ENCODE results near the gene PLEKHA5. TPM values are rescaled to one million over a fixed set of nuclear protein-coding genes. Genes with fewer than 3 reads are reported as not detected.

Gene PLEKHA5
- polyA plus RNA-seq, 1 donor (not counting 4 experiments of a cell fraction or from before 2014, with no cell fraction given) = 21.7 TPM

DNA sequence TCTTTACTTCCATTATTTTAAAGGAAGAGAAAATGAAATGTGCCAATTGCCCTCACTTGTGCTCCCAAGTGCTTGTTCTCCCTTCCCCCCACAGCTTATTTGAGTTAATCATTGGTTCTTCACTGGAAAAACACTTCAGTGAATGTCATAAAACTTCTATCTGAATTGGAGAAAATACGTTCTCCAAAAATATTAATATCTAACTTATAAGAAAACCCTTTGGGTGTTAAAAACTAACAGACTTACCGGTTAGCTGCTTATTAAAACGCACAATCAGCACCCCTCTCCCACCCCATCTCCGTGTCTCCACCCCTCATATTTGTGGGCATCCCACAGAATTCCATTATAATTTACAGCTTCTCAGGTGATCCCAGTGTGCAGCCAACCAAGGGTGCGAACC lies 31.7 kb downstream of the PLEKHA5 start:
- H3K79me2 ChIP-seq (ENCODE audit: control insufficient read depth, insufficient read depth, low read length) = peaks cover 47% of the 10 kb centered on the region
- H2AFZ ChIP-seq (ENCODE audit: control insufficient read depth, low read length) = no peak overlapping the region
- no peaks in the 10 kb centered on the region for H3K9me1 ChIP-seq (ENCODE audit: control insufficient read depth, extremely low read depth, insufficient read depth, low read length)
- FAIRE-seq (no peak), DNase-seq (ENCODE audit: low read depth, low spot score) (no peak)
- no peak overlapping the region for H3K27ac ChIP-seq (ENCODE audit: control insufficient read depth, insufficient read depth, low read length)
- dilution Hi-C loops (cut with MboI; ENCODE audit: extremely low pct_ligation_motif_present, low sequenced_read_pairs) = no loop called here
- no peaks in the 10 kb centered on the region for H3K27me3 ChIP-seq (ENCODE audit: control insufficient read depth, extremely low read depth, insufficient read depth, low read length)
- no peaks in the 10 kb centered on the region for H3K9me3 ChIP-seq (ENCODE audit: control insufficient read depth, low read depth, low read length)
- H3K4me3 ChIP-seq (ENCODE audit: control insufficient read depth in 2 of 3, extremely low read depth in 1 of 3, insufficient read depth in 2 of 3, low read depth in 1 of 3, low read length in 3 of 3) = no peak overlapping the region
- H3K4me1 ChIP-seq (ENCODE audit: control insufficient read depth, extremely low read depth, insufficient read depth, low read length) = peaks cover 18% of the 10 kb centered on the region
- H3K36me3 ChIP-seq (ENCODE audit: control insufficient read depth in 2 of 2, extremely low read depth in 1 of 2, insufficient read depth in 2 of 2, low read length in 2 of 2) = no peaks in the 10 kb centered on the region
- TF ChIP-seq EZH2 (IDR thresholded peaks at IDR 0.05; ENCODE audit: low read length) = no peak
- TF ChIP-seq CTCF (optimal IDR thresholded peaks at IDR 0.05 in 1 of 3, IDR thresholded peaks at IDR 0.05 in 1 of 3, conservative IDR thresholded peaks at IDR 0.05 in 1 of 3; ENCODE audit: extremely low read depth in 1 of 3, insufficient read depth in 2 of 3, low read length in 3 of 3) = no peak
- H3K9ac ChIP-seq (ENCODE audit: control insufficient read depth, extremely low read depth, insufficient read depth, low read length) = no peak overlapping the region
- no peaks in the 10 kb centered on the region for H4K20me1 ChIP-seq (ENCODE audit: control insufficient read depth, extremely low read depth, insufficient read depth, low read length)
- H3K4me2 ChIP-seq (ENCODE audit: control insufficient read depth, extremely low read depth, insufficient read depth, low read depth, low read length) = peak overlapping the region; percentile 56

DNA sequence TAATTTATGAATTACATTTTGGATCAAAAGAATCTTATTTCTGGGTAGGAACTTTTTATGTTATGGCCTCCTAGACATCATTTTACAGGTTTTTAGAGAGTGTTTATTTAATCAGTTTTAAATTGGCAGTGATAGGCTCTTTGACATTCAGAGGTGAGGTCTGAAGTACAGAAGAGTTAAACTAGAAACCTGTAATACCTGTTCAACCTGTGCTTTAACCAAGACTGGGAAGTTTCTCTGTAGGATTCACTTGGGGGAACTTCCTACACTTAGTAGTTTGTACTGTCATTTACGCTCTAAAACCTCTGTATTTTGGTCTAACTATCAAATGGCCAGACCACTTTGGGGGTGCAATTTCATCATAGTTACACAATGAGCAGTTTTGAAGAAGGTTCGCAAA lies 35.9 kb downstream of the PLEKHA5 start:
- H3K4me2 ChIP-seq (ENCODE audit: control insufficient read depth, extremely low read depth, insufficient read depth, low read depth, low read length) = peak overlapping the region; percentile 35
- peak; percentile 9 for FAIRE-seq
- no peak for DNase-seq (ENCODE audit: low read depth, low spot score)
- no peaks in the 10 kb centered on the region for H4K20me1 ChIP-seq (ENCODE audit: control insufficient read depth, extremely low read depth, insufficient read depth, low read length)
- H3K9me1 ChIP-seq (ENCODE audit: control insufficient read depth, extremely low read depth, insufficient read depth, low read length) = no peaks in the 10 kb centered on the region
- H2AFZ ChIP-seq (ENCODE audit: control insufficient read depth, low read length) = no peak overlapping the region
- no peak overlapping the region for H3K27ac ChIP-seq (ENCODE audit: control insufficient read depth, insufficient read depth, low read length)
- H3K9me3 ChIP-seq (ENCODE audit: control insufficient read depth, low read depth, low read length) = no peaks in the 10 kb centered on the region
- H3K4me3 ChIP-seq (ENCODE audit: control insufficient read depth in 2 of 3, extremely low read depth in 1 of 3, insufficient read depth in 2 of 3, low read depth in 1 of 3, low read length in 3 of 3) = no peak overlapping the region
- dilution Hi-C loops (cut with MboI; ENCODE audit: extremely low pct_ligation_motif_present, low sequenced_read_pairs) = no loop called here
- H3K79me2 ChIP-seq (ENCODE audit: control insufficient read depth, insufficient read depth, low read length) = peaks cover 56% of the 10 kb centered on the region
- H3K4me1 ChIP-seq (ENCODE audit: control insufficient read depth, extremely low read depth, insufficient read depth, low read length) = peaks cover 21% of the 10 kb centered on the region
- TF ChIP-seq EZH2 (IDR thresholded peaks at IDR 0.05; ENCODE audit: low read length) = no peak
- no peak for TF ChIP-seq CTCF (optimal IDR thresholded peaks at IDR 0.05 in 1 of 3, IDR thresholded peaks at IDR 0.05 in 1 of 3, conservative IDR thresholded peaks at IDR 0.05 in 1 of 3; ENCODE audit: extremely low read depth in 1 of 3, insufficient read depth in 2 of 3, low read length in 3 of 3)
- H3K36me3 ChIP-seq (ENCODE audit: control insufficient read depth in 2 of 2, extremely low read depth in 1 of 2, insufficient read depth in 2 of 2, low read length in 2 of 2) = no peaks in the 10 kb centered on the region
- H3K9ac ChIP-seq (ENCODE audit: control insufficient read depth, extremely low read depth, insufficient read depth, low read length) = no peak overlapping the region
- H3K27me3 ChIP-seq (ENCODE audit: control insufficient read depth, extremely low read depth, insufficient read depth, low read length) = no peaks in the 10 kb centered on the region

Data from keratinocyte (primary cell).